PC-3 (cell line): ENCODE data around the gene MUC20. TPM values are rescaled to one million over a fixed set of nuclear protein-coding genes. Genes with fewer than 3 reads are reported as not detected.

Experiments used
- ATAC-seq: fragments of 200-7000 bp; cut with Tn5 transposase; 2 replicates; pipeline ENCODE4 v1.9.1; 2020; ENCODE audit warnings: mild to moderate bottlenecking, moderate library complexity
- BruUV-seq: library from RNA; stranded (reverse); fragments of 400-500 nt; replicated peaks from 2 replicates; lab custom pipeline; 2021; lab: Mats Ljungman, UMichigan
- CTCF ChIA-PET: fragments of 300-600 bp; sonication (Branson Sonifier 250); formaldehyde crosslinking; loops from one replicate; lab custom pipeline; 2022; ENCODE audit warnings: antibody characterized with exemption; lab: Charles Lee
- POLR2A ChIA-PET: fragments of 300-600 bp; sonication (Branson Sonifier 250); formaldehyde crosslinking; loops from one replicate; lab custom pipeline; 2022; ENCODE audit warnings: antibody characterized with exemption; ENCODE audit not compliant: unreplicated experiment; lab: Charles Lee
- DNase-seq: peaks from one replicate; pipeline ENCODE4 v3.0.0-alpha.2; 2015
- H2AFZ ChIP-seq: fragments of 300-600 bp; sonication (generic); 2 replicates; pipeline ENCODE4 v1.6.0; 2016; ENCODE audit warnings: antibody characterized with exemption, low read length
- H3F3A ChIP-seq: fragments of 300-600 bp; sonication (generic); one replicate; pipeline ENCODE4 v1.6.0; 2017; ENCODE audit warnings: antibody characterized with exemption, low read length, control low read depth, mild to moderate bottlenecking; ENCODE audit not compliant: unreplicated experiment
- H3K27ac ChIP-seq: fragments of 300-600 bp; sonication (generic); 2 replicates; pipeline ENCODE4 v1.5.1; 2016; ENCODE audit warnings: mild to moderate bottlenecking, low read length
- H3K27me3 ChIP-seq: fragments of 300-600 bp; sonication (generic); 2 replicates; pipeline ENCODE4 v1.6.1; 2016; ENCODE audit warnings: low read length, mixed read lengths
- H3K36me3 ChIP-seq: fragments of 300-600 bp; sonication (generic); 2 replicates; pipeline ENCODE4 v1.6.1; 2016; ENCODE audit warnings: low read depth, mixed run types, low read length, mixed read lengths
- H3K4me1 ChIP-seq: fragments of 300-600 bp; sonication (generic); 2 replicates; pipeline ENCODE4 v1.5.1; 2016; ENCODE audit warnings: low read length; ENCODE audit not compliant: insufficient read depth
- H3K4me2 ChIP-seq: fragments of 300-600 bp; sonication (generic); 2 replicates; pipeline ENCODE4 v1.6.0; 2016; ENCODE audit warnings: low read length
- H3K4me3 ChIP-seq: fragments of 300-600 bp; sonication (generic); 2 replicates; pipeline ENCODE4 v1.5.1; 2016; ENCODE audit warnings: mild to moderate bottlenecking, low read length, mixed read lengths
- H3K79me2 ChIP-seq: fragments of 300-600 bp; sonication (generic); 2 replicates; pipeline ENCODE4 v1.6.1; 2017; ENCODE audit warnings: low read length, mixed read lengths
- H3K9ac ChIP-seq: fragments of 300-600 bp; sonication (generic); 2 replicates; pipeline ENCODE4 v1.6.0; 2016; ENCODE audit warnings: mild to moderate bottlenecking, low read length
- H3K9me2 ChIP-seq: fragments of 300-600 bp; sonication (generic); replicated peaks from 2 replicates; pipeline ENCODE4 v1.6.1; 2016; ENCODE audit warnings: mixed run types, low read length, mixed read lengths
- H3K9me3 ChIP-seq: fragments of 300-600 bp; sonication (generic); 2 replicates; pipeline ENCODE4 v1.6.1; 2016; ENCODE audit warnings: low read length, mixed read lengths
- H4K20me1 ChIP-seq: fragments of 300-600 bp; sonication (generic); 2 replicates; pipeline ENCODE4 v1.6.1; 2016; ENCODE audit warnings: low read length, mixed read lengths
- CTCF ChIP-seq: fragments of 300-600 bp; sonication (generic); conservative IDR thresholded peaks from 2 replicates; pipeline ENCODE4 v1.5.1; 2017; ENCODE audit warnings: antibody characterized with exemption, low read depth, mild to moderate bottlenecking, low read length
- EZH2 ChIP-seq: fragments of 300-600 bp; sonication (generic); IDR thresholded peaks from one replicate; pipeline ENCODE4 v1.6.1; 2017; ENCODE audit warnings: antibody characterized with exemption, mild to moderate bottlenecking, low read length; ENCODE audit not compliant: unreplicated experiment
- EZH2phosphoT487 ChIP-seq: fragments of 300-600 bp; sonication (generic); IDR thresholded peaks from 2 replicates; pipeline ENCODE4 v1.6.1; 2018; ENCODE audit warnings: mild to moderate bottlenecking, antibody characterized with exemption, low read length, borderline replicate concordance
- intact Hi-C: fragments of 100-400 bp; cut with micrococcal nuclease; formaldehyde crosslinking; loops from 2 replicates; pipeline ENCODE4 v1.9.0; 2023
- total RNA-seq: library from RNA; depleted of rRNA; stranded (reverse); fragments of >200 nt; gene quantifications from 2 replicates; pipeline ENCODE4 v1.2.3, GENCODE V29; 2014

The MUC20 gene
- total RNA-seq, 1 experiment from 2014 or later, result 0.69 TPM

GRCh38 chr3:195763843-195764825 lies 43.4 kb downstream of the MUC20 start:
- CTCF ChIA-PET, result no interaction called here
- H3K27ac ChIP-seq, result no peak overlapping the region
- H3K27me3 ChIP-seq, result 0 out of 2 replicates have a peak, but pooled peaks cover 3% of the 10 kb centered on the region
- no peak for TF ChIP-seq EZH2phosphoT487
- H3K4me3 ChIP-seq, result no peak overlapping the region
- no peak overlapping the region for H3K9ac ChIP-seq
- H3K79me2 ChIP-seq, result no peaks in the 10 kb centered on the region
- H3F3A ChIP-seq, result no peaks in the 10 kb centered on the region
- H3K4me1 ChIP-seq, result no peaks in the 10 kb centered on the region
- no peak overlapping the region for H3K4me2 ChIP-seq
- H3K9me2 ChIP-seq, result no peaks in the 10 kb centered on the region
- DNase-seq (no peak), ATAC-seq (no peak)
- no peaks in the 10 kb centered on the region for H3K36me3 ChIP-seq
- BruUV-seq, result no TSS peak
- no peaks in the 10 kb centered on the region for H4K20me1 ChIP-seq
- intact Hi-C loops, result no loop called here
- no peak overlapping the region for H2AFZ ChIP-seq
- POLR2A ChIA-PET, result no interaction called here
- H3K9me3 ChIP-seq, result no peaks in the 10 kb centered on the region

GRCh38 chr3:195764961-195765706 lies 44.4 kb downstream of the MUC20 start:
- BruUV-seq, result no TSS peak
- Histone ChIP-seq H3K9me2 (no peaks in the 10 kb centered on the region), H3K27me3 (no peaks in the 10 kb centered on the region), H3K9me3 (no peaks in the 10 kb centered on the region), H3K79me2 (no peaks in the 10 kb centered on the region), H3K36me3 (no peaks in the 10 kb centered on the region), H3K4me3 (no peak overlapping the region), H2AFZ (no peak overlapping the region), H3K4me1 (no peaks in the 10 kb centered on the region), H3K27ac (no peak overlapping the region), H3F3A (no peaks in the 10 kb centered on the region), H4K20me1 (no peaks in the 10 kb centered on the region), H3K4me2 (no peak overlapping the region), H3K9ac (no peak overlapping the region)
- DNase-seq (no peak), ATAC-seq (no peak)
- intact Hi-C loops, result no loop called here
- ChIA-PET CTCF (no interaction called here), POLR2A (no interaction called here)
- no peak for TF ChIP-seq EZH2phosphoT487
- no peak for TF ChIP-seq CTCF
- no peak for TF ChIP-seq EZH2

GRCh38 chr3:195766671-195767070 lies 45.9 kb downstream of the MUC20 start:
- POLR2A ChIA-PET, result no interaction called here
- H3K4me3 ChIP-seq, result no peak overlapping the region

More at GRCh38 chr3:195766671-195767070, 45.9 kb downstream of the MUC20 start:
- Histone ChIP-seq H3K9me2 (no peaks in the 10 kb centered on the region), H4K20me1 (no peaks in the 10 kb centered on the region), H3K79me2 (no peaks in the 10 kb centered on the region), H3F3A (no peaks in the 10 kb centered on the region), H3K9me3 (no peaks in the 10 kb centered on the region), H3K27ac (no peak overlapping the region), H3K4me1 (no peaks in the 10 kb centered on the region), H2AFZ (no peak overlapping the region), H3K9ac (no peak overlapping the region), H3K27me3 (no peaks in the 10 kb centered on the region), H3K4me2 (no peak overlapping the region), H3K36me3 (no peaks in the 10 kb centered on the region)
- ATAC-seq, result no peak
- BruUV-seq, result no TSS peak
- TF ChIP-seq EZH2phosphoT487 (no peak), EZH2 (no peak), CTCF (no peak)
- intact Hi-C loops, result no loop called here
- CTCF ChIA-PET, result no interaction called here
- no peak for DNase-seq
